GM12878 (cell line): ENCODE measurements around the gene DCTPP1. TPM values are rescaled to one million over a fixed set of nuclear protein-coding genes. Genes with fewer than 3 reads are reported as not detected.

Experiments
- ATAC-seq: fragments of 200-7000 bp; cut with Tn5 transposase; 3 replicates; pipeline ENCODE4 v1.9.1; 2020; ENCODE audit warnings: mild to moderate bottlenecking, moderate library complexity
- BruUV-seq: library from RNA; stranded (reverse); fragments of 400-500 nt; replicated peaks from 2 replicates; lab custom pipeline; 2021; lab: Mats Ljungman, UMichigan
- CTCF ChIA-PET: fragments of 300-600 bp; sonication (Branson Sonifier 250); formaldehyde crosslinking; extraction: SDS; loops from one replicate; lab custom pipeline; 2021; ENCODE audit warnings: inconsistent platforms; lab: Yijun Ruan, JAX
- POLR2A ChIA-PET: fragments of 350-600 bp; formaldehyde crosslinking; extraction: SDS; loops from one replicate; lab custom pipeline; 2021; ENCODE audit warnings: inconsistent platforms; lab: Charles Lee
- RAD21 ChIA-PET: fragments of 300-600 bp; sonication (Branson Sonifier 250); formaldehyde crosslinking; loops from one replicate; lab custom pipeline; 2023; ENCODE audit warnings: antibody characterized with exemption; ENCODE audit not compliant: unreplicated experiment; lab: Charles Lee
- SMC1A ChIA-PET: fragments of 300-600 bp; sonication (Branson Sonifier 250); formaldehyde crosslinking; loops from one replicate; lab custom pipeline; 2023; ENCODE audit not compliant: unreplicated experiment, uncharacterized antibody; lab: Charles Lee
- DNase-seq: peaks from one replicate; pipeline ENCODE4 v3.0.0-alpha.2; 2011; ENCODE audit warnings: low read depth, low spot score
- FAIRE-seq: peaks from 3 replicates; lab custom pipeline; 2011; peaks lifted over from hg19 to GRCh38; lab: Jason Lieb, UNC
- H2AFZ ChIP-seq: 2 replicates; pipeline ENCODE4 v1.6.0; 2011; ENCODE audit warnings: low read depth, low read length, control low read depth; ENCODE audit not compliant: control insufficient read depth
- H3K27ac ChIP-seq: 2 replicates; pipeline ENCODE4 v1.5.1; 2011; ENCODE audit warnings: control low read depth; ENCODE audit not compliant: control insufficient read depth, insufficient read depth
- H3K27me3 ChIP-seq, 2 experiments: replicated peaks in 1 of 2; 2 replicates each; pipeline versions ENCODE4 v1.6.0 to v1.6.1; 2011; ENCODE audit warnings: low read length in 1 of 2; ENCODE audit not compliant: control insufficient read depth in 2 of 2, insufficient read depth in 2 of 2
- H3K36me3 ChIP-seq, 2 experiments: 2 replicates each; pipeline ENCODE4 v1.5.1; 2011; ENCODE audit warnings: low read length in 1 of 2; ENCODE audit not compliant: control insufficient read depth in 2 of 2, insufficient read depth in 2 of 2
- H3K4me1 ChIP-seq: 2 replicates; pipeline ENCODE4 v1.6.1; 2011; ENCODE audit warnings: mild to moderate bottlenecking, low read length, moderate library complexity, mixed read lengths; ENCODE audit not compliant: control insufficient read depth, insufficient read depth
- H3K4me2 ChIP-seq: 2 replicates; pipeline ENCODE4 v1.6.0; 2011; ENCODE audit warnings: control low read depth; ENCODE audit not compliant: control insufficient read depth, insufficient read depth
- H3K4me3 ChIP-seq: fragments of 200-600 bp; sonication (generic); 2 replicates; pipeline ENCODE4 v1.5.1; 2016
- H3K79me2 ChIP-seq: 2 replicates; pipeline ENCODE4 v1.6.0; 2011; ENCODE audit warnings: low read length; ENCODE audit not compliant: control insufficient read depth, insufficient read depth
- H3K9ac ChIP-seq: 2 replicates; pipeline ENCODE4 v1.8.0; 2011; ENCODE audit warnings: low read length, control low read depth, mixed read lengths; ENCODE audit not compliant: control insufficient read depth, insufficient read depth
- H3K9me3 ChIP-seq: replicated peaks from 3 replicates; pipeline ENCODE4 v1.5.1; 2011; ENCODE audit warnings: mild to moderate bottlenecking, low read length; ENCODE audit not compliant: control insufficient read depth, insufficient read depth
- H4K20me1 ChIP-seq: 2 replicates; pipeline ENCODE4 v1.6.0; 2011; ENCODE audit not compliant: control insufficient read depth, insufficient read depth
- BMI1 ChIP-seq: fragments of 450-650 bp; IDR thresholded peaks from 2 replicates; pipeline ENCODE4 v1.6.1; 2016; ENCODE audit warnings: mild to moderate bottlenecking, moderate library complexity, borderline replicate concordance
- CTCF ChIP-seq, 3 experiments: IDR thresholded peaks in 2 of 3; conservative IDR thresholded peaks in 1 of 3; 2 replicates each; pipeline ENCODE4 v1.5.1; 2011; ENCODE audit warnings: low read depth in 3 of 3, low read length in 3 of 3, mild to moderate bottlenecking in 3 of 3, control low read depth in 2 of 3, moderate library complexity in 2 of 3, inconsistent platforms in 1 of 3, mixed read lengths in 1 of 3; ENCODE audit not compliant: control insufficient read depth in 2 of 3, insufficient read depth in 1 of 3; ENCODE audit errors: extremely low read depth in 1 of 3
- FOS ChIP-seq: IDR thresholded peaks from 3 replicates; pipeline ENCODE4 v1.6.1; 2011; ENCODE audit warnings: borderline replicate concordance; ENCODE audit not compliant: insufficient read length; ENCODE audit errors: extremely low read depth
- MTA3 ChIP-seq: IDR thresholded peaks from 2 replicates; pipeline ENCODE4 v1.6.1; 2012; ENCODE audit warnings: low read length, inconsistent platforms, borderline replicate concordance
- MYC ChIP-seq: IDR thresholded peaks from 2 replicates; pipeline ENCODE4 v1.6.1; 2011; ENCODE audit warnings: mild to moderate bottlenecking, low read length, moderate library complexity, inconsistent platforms; ENCODE audit not compliant: insufficient read depth, insufficient replicate concordance, insufficient read length, severe bottlenecking
- RAD21 ChIP-seq: IDR thresholded peaks from 2 replicates; pipeline ENCODE4 v1.6.1; 2011; ENCODE audit warnings: mild to moderate bottlenecking, low read depth, low read length, moderate library complexity; ENCODE audit not compliant: insufficient read depth
- RCOR1 ChIP-seq: conservative IDR thresholded peaks from 2 replicates; pipeline ENCODE4 v1.6.1; 2012; ENCODE audit warnings: low read depth, low read length, improper control_type of control experiment
- RELB ChIP-seq: fragments of 450-650 bp; IDR thresholded peaks from 2 replicates; pipeline ENCODE4 v1.6.1; 2017; ENCODE audit warnings: low read depth, mild to moderate bottlenecking, moderate library complexity
- RFX5 ChIP-seq: IDR thresholded peaks from 2 replicates; pipeline ENCODE4 v1.6.1; 2011; ENCODE audit warnings: low read depth, low read length, improper control_type of control experiment
- SMC3 ChIP-seq: IDR thresholded peaks from 2 replicates; pipeline ENCODE4 v1.6.1; 2011; ENCODE audit warnings: low read length, improper control_type of control experiment, borderline replicate concordance
- TCF7 ChIP-seq: IDR thresholded peaks from 2 replicates; pipeline ENCODE4 v1.6.1; 2014; ENCODE audit warnings: antibody characterized with exemption, borderline replicate concordance
- ZSCAN29 ChIP-seq: fragments of 450-650 bp; IDR thresholded peaks from 2 replicates; pipeline ENCODE4 v1.6.1; 2017; ENCODE audit warnings: mild to moderate bottlenecking, moderate library complexity
- WGBS: methylation state at CpG from one replicate; pipeline ENCODE4 v1.1.6; 2016; ENCODE audit warnings: low lambda C conversion rate; ENCODE audit not compliant: insufficient replicate concordance, insufficient coverage; ENCODE audit errors: missing lambda C conversion rate; 5-methylcytosine and 5-hydroxymethylcytosine counted together
- in situ Hi-C: fragments of 300-500 bp; cut with MboI; formaldehyde crosslinking; loops from 9 replicates; pipeline ENCODE4 v1.14.3; 2018; ENCODE audit warnings: mixed read lengths
- intact Hi-C: fragments of 100-400 bp; cut with micrococcal nuclease; formaldehyde crosslinking; loops from one replicate; pipeline ENCODE4 v1.14.2; 2022; ENCODE audit not compliant: unreplicated experiment
- polyA plus RNA-seq, 11 experiments: library from polyadenylated mRNA; depleted of rRNA in 4 of 11; unstranded in 6 of 11; stranded (reverse) in 5 of 11; fragments of >200 nt; fragmentation: Nextera tagmentation in 4 of 11; fragmentation: Illumina TruSeq in 1 of 11; extraction: Ambion mirVana in 4 of 11; extraction: Trizol in 1 of 11; gene quantifications; 1 replicate in 1 of 11; 2 replicates in 10 of 11; pipeline versions ENCODE4 v1.2.1 to v1.2.3, GENCODE V29; 2011 to 2016; ENCODE audit warnings: inconsistent platforms in 2 of 11, missing spikeins in 2 of 11, low read depth in 1 of 11
- total RNA-seq, 4 experiments: library from RNA; depleted of rRNA in 3 of 4; stranded (reverse); fragments of >200 nt in 3 of 4; fragmentation: Illumina TruSeq in 1 of 4; extraction: Trizol in 1 of 4; gene quantifications; 2 replicates each; pipeline versions ENCODE4 v1.2.1 to v1.2.3, GENCODE V29; 2013 to 2021

DCTPP1 gene
- total and polyA plus RNA-seq, 10 of the 15 experiments (the other 5 are each of a cell fraction or from before 2014, with no cell fraction given): 72.1 to 266 (median 157) TPM

- no peak for TF ChIP-seq RELB
- TF ChIP-seq MTA3: no peak
- no peak for TF ChIP-seq RCOR1
Observed at GRCh38 chr16:30398661-30399434, 31.0 kb downstream of the DCTPP1 start (continued).

GRCh38 chr16:30397776-30398660 is 31.8 kb downstream of the DCTPP1 start:
- POLR2A ChIA-PET: interaction anchor here (0.8 to 1.1 kb wide), 3 partner anchors 9 to 42 kb away, joined by 3 to 5 read pairs (median 3); partner anchors contain the start of gene SEPTIN1
- no TSS peak for BruUV-seq
- 95% methylated on average over 39 of the region's 42 CpGs for WGBS

More at GRCh38 chr16:30397776-30398660, 31.8 kb downstream of the DCTPP1 start:
- Histone ChIP-seq H3K36me3 (peaks cover 0 to 2% of the 10 kb centered on the region in 2 experiments; a peak in 3 of 4 replicates), H3K9me3 (no peaks in the 10 kb centered on the region), H3K79me2 (peaks cover 5% of the 10 kb centered on the region), H3K4me2 (no peak overlapping the region), H2AFZ (no peak overlapping the region), H3K4me1 (peaks cover 13% of the 10 kb centered on the region), H3K4me3 (no peak overlapping the region), H3K27ac (no peak overlapping the region), H3K27me3 (no peaks in the 10 kb centered on the region; a peak in 1 of 4 replicates), H3K9ac (no peak overlapping the region), H4K20me1 (no peaks in the 10 kb centered on the region)
- RAD21 ChIA-PET: interaction anchor here (2.2 kb wide), 1 partner anchor 27 kb away, joined by 9 read pairs; no protein-coding TSS in a partner anchor
- CTCF ChIA-PET: interaction anchor here (1.0 to 1.2 kb wide), 3 partner anchors 11 to 306 kb away, joined by 3 to 5 read pairs (median 4); partner anchors contain the start of gene TBX6
- in situ Hi-C loops (no loop called here), intact Hi-C loops (no loop called here)
- SMC1A ChIA-PET: interaction anchor here (1.3 to 2.2 kb wide), 3 partner anchors 11 to 27 kb away, joined by 4 to 6 read pairs (median 5); partner anchors contain the start of genes SEPTIN1 and TBC1D10B
- DNase-seq: no peak
- no peak for ATAC-seq
- TF ChIP-seq SMC3 (no peak), FOS (no peak), CTCF (IDR thresholded peaks at IDR 0.05 in 2 of 3, conservative IDR thresholded peaks at IDR 0.05 in 1 of 3; ENCODE audit: control insufficient read depth in 2 of 3, extremely low read depth in 1 of 3, insufficient read depth in 1 of 3, low read depth in 3 of 3, low read length in 3 of 3) (no peak), TCF7 (no peak), BMI1 (no peak), RAD21 (no peak), ZSCAN29 (no peak), RFX5 (no peak), MYC (no peak)
- FAIRE-seq: no peak
